HG02571 (cell line): ENCODE measurements around the gene GJC1.
"Not testable (repeated sequence)": the region's sequence is repeated elsewhere in the genome, so short reads cannot be mapped to it uniquely, and the experiment has no call there.

Experiments used
- ATAC-seq: cut with Tn5 transposase; IDR thresholded peaks from one replicate; pipeline ENCODE4 v1.9.1; 2021; ENCODE audit warnings: mild to moderate bottlenecking, moderate library complexity; ENCODE audit not compliant: unreplicated experiment

GJC1 gene

GRCh38 chr17:44846206-44846605 lies 16.1 kb upstream of the GJC1 start:
- ATAC-seq: no peak

DNA sequence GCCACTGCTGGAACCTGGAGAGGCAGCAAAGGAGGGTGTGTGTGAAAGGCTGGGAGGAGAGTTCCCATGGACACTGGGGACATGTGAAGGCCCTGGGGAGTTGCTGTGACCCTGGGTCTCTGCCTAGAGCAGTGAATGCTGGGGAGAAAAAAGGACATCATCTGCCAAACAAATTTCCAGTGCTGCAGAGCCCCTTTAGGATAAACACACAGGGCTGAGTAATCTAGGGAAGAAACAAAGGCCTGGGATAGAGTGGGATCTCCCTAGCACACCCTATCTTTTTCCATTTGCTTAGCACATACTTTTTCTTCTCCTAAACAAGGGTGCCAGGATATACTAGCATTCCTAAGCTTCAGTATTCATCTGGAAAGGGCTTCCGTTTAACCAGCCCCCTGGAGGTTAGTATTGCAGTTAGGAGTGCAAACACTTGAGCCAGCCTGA lies 14.3 kb upstream of the GJC1 start:
- ATAC-seq: no peak

DNA sequence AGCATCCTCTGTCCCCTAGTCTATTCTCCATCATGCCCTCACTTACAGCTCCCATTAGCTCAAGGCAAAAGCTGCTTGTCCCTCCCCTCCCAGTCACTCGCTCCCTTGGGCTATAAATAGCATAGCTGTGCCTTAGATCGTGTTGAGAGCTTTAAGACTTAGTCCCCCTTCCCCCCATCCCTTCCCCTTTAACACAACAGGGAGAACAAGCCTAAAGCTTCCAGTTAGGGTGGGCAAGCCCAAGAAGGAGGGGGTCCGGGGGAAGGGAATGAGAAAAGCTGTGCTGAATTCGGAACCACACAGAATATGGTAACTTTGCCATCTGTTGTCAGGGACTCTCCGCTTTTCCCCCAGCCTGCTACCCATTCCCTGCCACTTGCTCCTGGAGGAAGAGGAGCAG lies 12.7 kb upstream of the GJC1 start:
- no peak for ATAC-seq

DNA sequence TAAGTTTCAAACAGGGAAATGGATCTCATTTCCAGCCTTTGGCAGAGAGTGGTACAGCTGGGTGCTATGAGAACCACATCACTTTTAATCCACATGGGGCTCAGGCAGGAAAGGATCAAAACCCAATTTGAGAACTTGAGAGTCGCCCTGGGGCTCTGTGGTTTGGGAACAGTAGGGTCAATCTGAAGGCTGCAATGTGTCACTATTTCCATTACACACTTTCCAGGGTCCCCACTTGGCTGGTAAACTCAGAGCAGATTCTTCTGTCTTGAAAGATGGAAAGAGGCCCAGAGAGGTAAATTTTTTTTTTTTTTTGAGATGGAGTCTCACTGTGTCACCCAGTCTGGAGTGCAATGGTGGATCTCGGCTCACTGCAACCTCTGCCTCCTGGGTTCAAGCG lies 10.8 kb upstream of the GJC1 start:
- no peak for ATAC-seq

DNA sequence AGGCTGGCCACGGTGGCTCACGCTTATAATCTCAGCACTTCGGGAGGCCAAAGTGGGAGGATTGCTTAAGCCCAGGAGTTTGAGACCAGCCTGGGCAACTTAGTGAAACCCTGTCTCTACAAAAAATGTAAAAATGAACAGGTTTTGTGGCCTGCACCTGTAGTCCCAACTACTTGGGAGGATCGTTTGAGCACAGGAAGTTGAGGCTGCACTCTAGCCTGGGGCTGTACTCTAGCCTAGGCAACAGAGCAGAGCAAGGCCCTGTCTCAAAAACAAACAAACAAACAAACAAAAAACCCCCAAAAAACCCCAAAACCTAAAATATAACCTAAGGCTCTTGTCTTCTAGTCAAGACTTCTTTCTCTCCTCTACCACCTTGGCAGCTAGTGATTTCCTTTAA lies 10.2 kb upstream of the GJC1 start:
- ATAC-seq: no peak

DNA sequence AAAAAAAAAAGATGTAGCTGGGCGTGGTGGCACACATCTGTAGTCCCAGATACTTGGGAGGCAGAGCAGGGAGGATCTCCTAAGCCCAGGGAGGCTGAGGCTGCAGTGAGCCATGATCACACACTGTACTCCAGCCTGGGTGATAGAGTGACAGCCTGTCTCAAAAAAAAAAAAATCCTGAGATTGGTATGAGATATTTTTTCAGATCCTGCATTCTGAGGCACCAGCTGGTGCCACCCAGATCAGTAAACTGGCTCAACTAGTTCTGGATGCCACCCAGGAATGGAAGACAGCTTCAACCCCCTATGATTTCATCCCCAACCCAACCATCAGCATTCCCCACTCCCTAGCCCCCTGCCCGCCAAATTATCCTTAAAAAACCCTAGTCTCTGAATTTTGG lies 7.1 kb upstream of the GJC1 start:
- ATAC-seq: no peak

GRCh38 chr17:44832805-44833204 lies 2.7 kb upstream of the GJC1 start:
- no peak for ATAC-seq

DNA sequence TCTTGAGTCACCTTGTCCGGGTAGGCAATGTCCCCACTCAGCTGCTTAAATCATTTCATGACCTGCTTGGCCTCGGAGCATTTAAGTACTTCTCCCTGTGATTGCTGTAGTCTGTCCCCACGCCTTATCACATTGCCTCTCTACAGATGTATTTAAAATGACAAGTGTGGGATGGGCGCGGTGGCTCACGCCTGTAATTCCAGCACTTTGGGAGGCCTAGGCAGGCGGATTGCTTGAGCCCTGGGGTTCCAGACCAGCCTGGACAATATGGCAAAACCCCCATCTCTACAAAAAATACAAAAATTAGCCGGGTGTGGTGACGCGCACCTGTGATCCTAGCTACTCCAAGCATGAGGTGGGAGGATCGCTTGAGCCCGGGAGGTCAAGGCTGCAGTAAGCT lies 1.3 kb upstream of the GJC1 start:
- no peak for ATAC-seq

DNA sequence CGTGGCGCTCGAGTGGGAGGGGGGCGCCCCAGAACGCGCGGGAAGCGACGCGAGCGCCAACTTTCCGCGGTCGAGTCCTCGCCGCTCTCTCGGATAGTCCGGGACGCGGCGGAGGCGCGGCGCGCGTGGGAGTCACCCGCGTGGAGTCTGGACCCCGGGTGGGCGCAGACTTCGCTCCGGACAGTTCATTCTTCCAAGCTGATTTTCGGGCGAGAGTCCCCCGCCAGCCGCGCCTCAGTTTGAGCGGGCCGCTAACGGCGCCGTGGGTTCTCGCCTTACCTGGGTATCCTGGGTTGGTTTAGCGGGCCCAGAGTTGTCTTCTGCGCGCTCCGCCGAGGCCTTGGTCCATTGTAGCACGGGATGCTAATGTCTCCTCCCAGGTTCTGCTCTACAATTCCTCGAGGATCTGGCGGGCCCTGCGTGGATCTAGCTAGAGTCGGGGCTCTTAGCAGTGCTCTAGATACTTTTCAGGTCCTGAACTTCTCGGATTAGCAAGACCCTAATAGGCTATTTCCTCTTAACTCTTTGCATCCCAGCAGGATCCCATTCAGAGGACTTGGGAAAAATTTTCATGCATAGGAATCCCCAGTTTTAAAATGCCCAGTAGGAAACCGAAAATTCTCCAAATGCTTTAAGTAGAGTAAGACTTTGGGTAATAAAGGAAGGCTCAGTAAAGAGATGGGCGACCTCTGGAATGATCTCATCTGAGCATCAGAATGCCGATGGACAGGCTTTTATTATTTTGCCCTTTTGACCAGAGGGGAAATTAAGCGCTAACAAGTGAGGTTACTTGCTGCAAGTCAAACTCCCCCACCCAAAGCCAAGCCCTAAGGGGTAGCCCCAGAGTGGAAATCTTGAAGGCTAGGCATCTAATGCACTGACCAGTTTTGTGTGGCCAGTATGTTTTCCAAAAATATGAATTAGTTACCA lies 537 bp upstream of the GJC1 start:
- no peak for ATAC-seq

GRCh38 chr17:44828919-44829522 lies 1.1 kb downstream of the GJC1 start:
- no peak for ATAC-seq

GRCh38 chr17:44827863-44828262 lies 2.2 kb downstream of the GJC1 start:
- ATAC-seq: no peak

DNA sequence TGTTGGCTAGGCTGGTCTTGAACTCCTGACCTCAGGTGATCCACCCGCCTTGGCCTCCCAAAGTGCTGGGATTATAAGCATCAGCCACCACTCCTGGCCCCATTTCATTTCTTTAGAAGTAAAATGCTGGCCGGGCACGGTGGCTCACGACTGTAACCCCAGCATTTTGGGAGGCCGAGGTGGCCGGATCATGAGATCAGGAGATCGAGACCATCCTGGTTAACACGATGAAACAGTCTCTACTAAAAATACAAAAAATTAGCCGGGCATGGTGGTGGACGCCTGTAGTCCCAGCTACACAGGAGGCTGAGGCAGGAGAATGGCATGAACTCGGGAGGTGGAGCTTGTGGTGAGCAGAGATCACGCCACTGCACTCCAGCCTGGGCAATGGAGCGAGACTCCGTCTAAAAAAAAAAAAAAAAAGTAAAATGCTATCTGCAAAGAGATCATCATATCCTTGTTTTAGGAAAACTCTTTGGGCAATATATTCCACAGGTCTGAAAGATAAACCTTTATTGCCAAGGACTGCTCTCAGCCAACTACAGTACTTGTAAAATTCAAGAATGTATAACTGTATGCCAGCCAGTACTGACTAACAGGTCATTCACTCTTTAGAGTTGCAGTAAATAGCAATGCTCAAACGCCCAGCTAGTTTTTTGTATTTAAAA lies 3.8 kb downstream of the GJC1 start:
- ATAC-seq: no peak

DNA sequence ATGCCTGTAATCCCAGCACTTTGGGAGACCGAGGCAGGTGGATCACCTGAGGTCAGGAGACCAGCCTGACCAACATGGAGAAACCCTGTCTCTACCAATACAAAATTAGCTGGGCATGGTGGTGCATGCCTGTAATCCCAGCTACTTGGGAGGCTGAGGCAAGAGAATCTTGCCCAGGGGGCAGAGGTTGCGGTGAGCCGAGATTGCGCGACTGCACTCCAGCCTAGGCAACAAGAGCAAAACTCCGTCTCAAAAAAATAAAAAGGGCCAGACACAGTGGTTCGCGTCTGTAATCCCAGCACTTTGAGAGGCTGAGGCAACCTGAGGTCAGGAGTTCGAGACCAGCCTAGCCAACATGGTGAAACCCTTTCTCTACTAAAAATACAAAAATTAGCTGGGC lies 4.9 kb downstream of the GJC1 start:
- ATAC-seq: not testable (repeated sequence)

DNA sequence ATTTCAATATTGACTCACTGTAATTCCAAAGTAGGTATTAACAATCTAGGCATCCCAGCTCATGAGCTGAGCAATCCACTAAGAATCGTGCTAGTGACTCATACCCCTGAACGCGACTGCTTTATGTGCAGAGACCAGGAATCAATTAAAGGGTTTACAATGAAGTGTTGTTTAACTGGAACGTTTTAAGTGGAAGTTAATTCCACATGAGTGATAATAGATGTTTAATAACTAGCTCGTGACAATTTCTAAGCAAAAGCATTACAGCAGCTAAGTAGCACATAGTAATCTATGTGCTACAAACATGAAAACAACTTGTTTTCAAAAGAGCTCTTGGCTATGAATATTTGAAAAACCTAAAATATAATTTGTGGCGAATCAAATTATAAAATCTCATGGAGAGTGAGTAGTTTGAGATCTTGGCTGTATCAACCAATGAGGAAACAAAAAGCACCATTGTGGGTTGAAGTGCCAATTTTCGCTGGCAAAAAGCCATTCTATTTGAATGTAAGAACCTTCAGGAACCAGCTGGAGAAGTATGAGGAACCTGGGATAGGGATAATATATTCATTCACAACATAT lies 9.4 kb downstream of the GJC1 start:
- ATAC-seq: no peak

GRCh38 chr17:44818508-44818907 lies 11.6 kb downstream of the GJC1 start:
- ATAC-seq: not testable (repeated sequence)

GRCh38 chr17:44812263-44812662 lies 17.8 kb downstream of the GJC1 start:
- ATAC-seq: no peak

DNA sequence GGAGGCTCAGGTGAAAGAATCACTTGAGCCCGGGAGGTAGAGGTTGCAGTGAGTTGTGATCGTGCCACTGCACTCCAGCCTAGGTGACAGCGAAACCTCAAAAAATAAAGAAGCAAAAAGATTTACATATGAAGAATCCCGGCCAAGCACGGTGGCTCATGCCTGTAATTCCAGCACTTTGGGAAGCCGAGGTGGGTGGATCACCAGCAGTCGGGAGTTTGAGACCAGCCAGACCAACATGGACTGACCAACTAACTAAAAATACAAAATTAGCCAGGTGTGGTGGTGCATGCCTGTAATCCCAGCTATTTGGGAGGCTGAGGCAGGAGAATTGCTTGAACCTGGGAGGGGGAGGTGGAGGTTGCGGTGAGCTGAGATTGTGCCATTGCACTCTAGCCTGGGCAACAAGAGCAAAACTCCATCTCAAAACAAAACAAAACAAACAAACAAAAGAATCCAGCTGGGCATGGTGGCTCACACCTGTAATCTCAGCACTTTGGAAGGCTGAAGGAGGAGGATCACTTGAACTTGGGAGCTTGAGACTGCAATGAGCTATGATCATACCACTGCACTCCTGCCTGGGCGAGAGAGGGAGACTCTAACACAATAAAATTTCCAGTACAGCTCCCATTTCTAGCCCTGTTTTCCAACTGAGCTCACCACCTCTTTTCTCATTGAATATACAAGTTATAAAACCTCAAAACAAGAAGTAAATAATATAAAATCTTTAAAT lies 21.3 kb downstream of the GJC1 start:
- not testable (repeated sequence) for ATAC-seq

DNA sequence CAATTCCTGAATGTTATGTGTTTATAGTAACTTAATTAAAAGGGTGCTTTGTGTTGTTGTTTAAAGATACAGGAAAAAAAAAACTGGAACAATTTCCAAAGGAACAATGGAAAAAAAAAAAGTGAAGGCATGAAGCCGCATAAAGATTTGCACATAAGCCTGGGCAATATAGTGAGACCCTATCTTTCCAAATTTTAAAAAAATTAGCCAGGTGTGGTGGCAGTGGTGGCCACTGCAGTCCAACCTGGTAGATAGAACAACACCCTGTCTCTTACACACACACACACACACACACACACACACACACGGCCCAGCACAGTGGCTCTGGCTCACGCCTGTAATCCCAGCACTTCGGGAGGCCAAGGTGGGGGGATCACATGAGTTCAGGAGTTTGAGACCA lies 21.9 kb downstream of the GJC1 start:
- no peak for ATAC-seq

GRCh38 chr17:44807817-44808155 lies 22.3 kb downstream of the GJC1 start:
- no peak for ATAC-seq

- ATAC-seq: no peak
These were observed 22.8 kb downstream of the GJC1 start for GRCh38 chr17:44807093-44807816.
